Panc1 (cell line): ENCODE data around the gene CBY1. TPM values are rescaled to one million over a fixed set of nuclear protein-coding genes. Genes with fewer than 3 reads are reported as not detected.

Experiments used
- ATAC-seq: fragments of 200-7000 bp; cut with Tn5 transposase; 2 replicates; pipeline ENCODE4 v1.9.1; 2020; ENCODE audit warnings: mild to moderate bottlenecking, moderate library complexity
- BruUV-seq: library from RNA; stranded (reverse); fragments of 400-500 nt; replicated peaks from 2 replicates; lab custom pipeline; 2021; lab: Mats Ljungman, UMichigan
- CTCF ChIA-PET: fragments of 300-600 bp; sonication (Branson Sonifier 250); formaldehyde crosslinking; loops from one replicate; lab custom pipeline; 2022; ENCODE audit warnings: antibody characterized with exemption; lab: Charles Lee
- POLR2A ChIA-PET: fragments of 300-600 bp; sonication (Branson Sonifier 250); formaldehyde crosslinking; loops from one replicate; lab custom pipeline; 2022; ENCODE audit warnings: antibody characterized with exemption; lab: Charles Lee
- DNase-seq: peaks from one replicate; pipeline ENCODE4 v3.0.0-alpha.2; 2010; ENCODE audit warnings: low read depth, low spot score
- H3K27ac ChIP-seq: 2 replicates; pipeline ENCODE4 v1.5.1; 2011; ENCODE audit warnings: mild to moderate bottlenecking, low read length, inconsistent platforms
- H3K27me3 ChIP-seq: fragments of 200-500 bp; sonication (Bioruptor generic); 2 replicates; pipeline ENCODE4 v1.6.0; 2014; ENCODE audit warnings: low read length, inconsistent platforms; ENCODE audit not compliant: control insufficient read depth, insufficient read depth
- H3K36me3 ChIP-seq: fragments of 200-500 bp; sonication (Bioruptor generic); 2 replicates; pipeline ENCODE4 v1.5.1; 2014; ENCODE audit warnings: inconsistent platforms, mild to moderate bottlenecking, low read length, moderate library complexity; ENCODE audit not compliant: control insufficient read depth, insufficient read depth
- H3K4me1 ChIP-seq: 2 replicates; pipeline ENCODE4 v1.5.1; 2011; ENCODE audit warnings: inconsistent platforms, mild to moderate bottlenecking, low read length, moderate library complexity; ENCODE audit not compliant: control insufficient read depth, insufficient read depth
- H3K4me3 ChIP-seq, 2 experiments: 2 replicates each; pipeline ENCODE4 v1.5.1; 2011 to 2012; ENCODE audit warnings: low read depth in 2 of 2, low read length in 2 of 2, mild to moderate bottlenecking in 2 of 2, inconsistent platforms in 1 of 2, moderate library complexity in 1 of 2
- H3K9me3 ChIP-seq: fragments of 200-500 bp; sonication (Bioruptor generic); 2 replicates; pipeline ENCODE4 v1.5.1; 2014; ENCODE audit warnings: low read depth, mild to moderate bottlenecking, inconsistent platforms, low read length, moderate library complexity; ENCODE audit not compliant: control insufficient read depth, insufficient read depth
- POLR2AphosphoS5 ChIP-seq: IDR thresholded peaks from 2 replicates; pipeline ENCODE4 v1.6.1; 2012; ENCODE audit warnings: mild to moderate bottlenecking, low read depth, low read length, moderate library complexity
- REST ChIP-seq, 2 experiments: IDR thresholded peaks; 2 replicates each; pipeline ENCODE4 v1.6.1; 2011 to 2012; ENCODE audit warnings: low read depth in 2 of 2, control low read depth in 1 of 2, low read length in 1 of 2, mild to moderate bottlenecking in 1 of 2, moderate library complexity in 1 of 2; ENCODE audit not compliant: insufficient read depth in 1 of 2
- SIN3A ChIP-seq: IDR thresholded peaks from 2 replicates; pipeline ENCODE4 v1.6.1; 2012; ENCODE audit warnings: low read depth, mild to moderate bottlenecking, low read length, moderate library complexity, borderline replicate concordance; ENCODE audit not compliant: insufficient read depth
- TCF7L2 ChIP-seq: IDR thresholded peaks from 2 replicates; pipeline ENCODE4 v1.6.1; 2011; ENCODE audit warnings: mild to moderate bottlenecking, low read depth, low read length, inconsistent platforms
- in situ Hi-C: cut with HindIII; loops from 2 replicates; pipeline ENCODE4 v1.10.0; 2016; ENCODE audit warnings: low sequenced_read_pairs, low pct_unique_long_range_greater_than_20kb
- intact Hi-C: fragments of 100-400 bp; cut with micrococcal nuclease; formaldehyde crosslinking; loops from one replicate; pipeline ENCODE4 v1.10.0; 2022; ENCODE audit not compliant: unreplicated experiment
- total RNA-seq: library from RNA; stranded (reverse); gene quantifications from one replicate; pipeline ENCODE4 v1.2.1, GENCODE V29; 2021; ENCODE audit not compliant: unreplicated experiment
- TF ChIP-seq, protein P1 (sequence below): fragments of 450-650 bp; IDR thresholded peaks from 2 replicates; pipeline ENCODE4 v1.5.1; 2017; ENCODE audit warnings: mild to moderate bottlenecking

The CBY1 gene
- total RNA-seq, 1 experiment from 2014 or later: 20.4 TPM

GRCh38 chr22:38715852-38716251 lies 59.4 kb downstream of the CBY1 start:
- no peak overlapping the region for H3K4me3 ChIP-seq
- CTCF ChIA-PET: no interaction called here
- no peak for DNase-seq
- POLR2A ChIA-PET: no interaction called here
- no peaks in the 10 kb centered on the region for H3K9me3 ChIP-seq
- BruUV-seq: no TSS peak
- no peaks in the 10 kb centered on the region for H3K27me3 ChIP-seq
- no peak for ATAC-seq
- in situ Hi-C loops: no loop called here
- no peak overlapping the region for H3K27ac ChIP-seq
- peaks cover 2% of the 10 kb centered on the region; the same call in 1 of the 2 replicates for H3K36me3 ChIP-seq
- TF ChIP-seq SIN3A (no peak), REST (IDR thresholded peaks at IDR 0.05; ENCODE audit: insufficient read depth in 1 of 2, low read depth in 2 of 2, low read length in 1 of 2) (no peak), TCF7L2 (no peak), POLR2AphosphoS5 (no peak)
- TF ChIP-seq, protein P1, sequence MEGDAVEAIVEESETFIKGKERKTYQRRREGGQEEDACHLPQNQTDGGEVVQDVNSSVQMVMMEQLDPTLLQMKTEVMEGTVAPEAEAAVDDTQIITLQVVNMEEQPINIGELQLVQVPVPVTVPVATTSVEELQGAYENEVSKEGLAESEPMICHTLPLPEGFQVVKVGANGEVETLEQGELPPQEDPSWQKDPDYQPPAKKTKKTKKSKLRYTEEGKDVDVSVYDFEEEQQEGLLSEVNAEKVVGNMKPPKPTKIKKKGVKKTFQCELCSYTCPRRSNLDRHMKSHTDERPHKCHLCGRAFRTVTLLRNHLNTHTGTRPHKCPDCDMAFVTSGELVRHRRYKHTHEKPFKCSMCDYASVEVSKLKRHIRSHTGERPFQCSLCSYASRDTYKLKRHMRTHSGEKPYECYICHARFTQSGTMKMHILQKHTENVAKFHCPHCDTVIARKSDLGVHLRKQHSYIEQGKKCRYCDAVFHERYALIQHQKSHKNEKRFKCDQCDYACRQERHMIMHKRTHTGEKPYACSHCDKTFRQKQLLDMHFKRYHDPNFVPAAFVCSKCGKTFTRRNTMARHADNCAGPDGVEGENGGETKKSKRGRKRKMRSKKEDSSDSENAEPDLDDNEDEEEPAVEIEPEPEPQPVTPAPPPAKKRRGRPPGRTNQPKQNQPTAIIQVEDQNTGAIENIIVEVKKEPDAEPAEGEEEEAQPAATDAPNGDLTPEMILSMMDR: no peak
- intact Hi-C loops: no loop called here
- peaks cover 4% of the 10 kb centered on the region for H3K4me1 ChIP-seq

GRCh38 chr22:38716271-38716670 lies 59.8 kb downstream of the CBY1 start:
- POLR2A ChIA-PET: no interaction called here
- TF ChIP-seq, protein P1: no peak
- TF ChIP-seq TCF7L2 (no peak), REST (IDR thresholded peaks at IDR 0.05; ENCODE audit: insufficient read depth in 1 of 2, low read depth in 2 of 2, low read length in 1 of 2) (no peak), POLR2AphosphoS5 (no peak), SIN3A (no peak)

More at GRCh38 chr22:38716271-38716670, 59.8 kb downstream of the CBY1 start:
- intact Hi-C loops: no loop called here
- in situ Hi-C loops: no loop called here
- no peak overlapping the region for H3K27ac ChIP-seq
- no peak overlapping the region for H3K4me3 ChIP-seq
- BruUV-seq: no TSS peak
- peaks cover 4% of the 10 kb centered on the region for H3K4me1 ChIP-seq
- ATAC-seq (no peak), DNase-seq (no peak)
- peaks cover 2% of the 10 kb centered on the region; the same call in 1 of the 2 replicates for H3K36me3 ChIP-seq
- no peaks in the 10 kb centered on the region for H3K9me3 ChIP-seq
- no peaks in the 10 kb centered on the region for H3K27me3 ChIP-seq
- CTCF ChIA-PET: no interaction called here
